OCI-LY1 (cell line): ENCODE measurements around the gene GPR68.

Source experiments
- H2AFZ ChIP-seq: fragments of 200-600 bp; sonication (generic), shearing (Covaris generic); 2 replicates; pipeline ENCODE4 v1.6.0; 2014; ENCODE audit warnings: antibody characterized with exemption, mild to moderate bottlenecking, low read length
- H3F3A ChIP-seq: fragments of 200-600 bp; sonication (generic), shearing (Covaris generic); 2 replicates; pipeline ENCODE4 v1.6.0; 2014; ENCODE audit warnings: mild to moderate bottlenecking, antibody characterized with exemption, low read length, moderate library complexity; ENCODE audit not compliant: insufficient read depth
- H3K27ac ChIP-seq: fragments of 200-600 bp; sonication (generic); 2 replicates; pipeline ENCODE4 v1.5.1; 2014; ENCODE audit warnings: low read length, mixed run types, mild to moderate bottlenecking, low read depth; ENCODE audit not compliant: poor library complexity, severe bottlenecking
- H3K27me3 ChIP-seq: fragments of 200-600 bp; sonication (generic); 2 replicates; pipeline ENCODE4 v1.6.0; 2014; ENCODE audit warnings: antibody characterized with exemption, mild to moderate bottlenecking, low read length, moderate library complexity; ENCODE audit not compliant: insufficient read depth
- H3K36me3 ChIP-seq: fragments of 200-600 bp; sonication (generic); 2 replicates; pipeline ENCODE4 v1.6.1; 2014; ENCODE audit warnings: mild to moderate bottlenecking, antibody characterized with exemption, low read length, moderate library complexity, mixed read lengths; ENCODE audit not compliant: insufficient read depth
- H3K4me1 ChIP-seq: fragments of 200-600 bp; sonication (generic); 2 replicates; pipeline ENCODE4 v1.5.1; 2014; ENCODE audit warnings: mild to moderate bottlenecking, low read length, moderate library complexity; ENCODE audit not compliant: insufficient read depth, severe bottlenecking
- H3K4me2 ChIP-seq: fragments of 200-600 bp; sonication (generic), shearing (Covaris generic); 2 replicates; pipeline ENCODE4 v1.6.1; 2014; ENCODE audit warnings: low read length
- H3K4me3 ChIP-seq: fragments of 200-600 bp; sonication (generic); 2 replicates; pipeline ENCODE4 v1.5.1; 2014; ENCODE audit warnings: low read length, low read depth, mild to moderate bottlenecking, mixed read lengths; ENCODE audit not compliant: poor library complexity, severe bottlenecking
- H3K79me2 ChIP-seq: fragments of 200-600 bp; shearing (Covaris generic); 2 replicates; pipeline ENCODE4 v1.6.1; 2016; ENCODE audit warnings: mixed run types, low read length, mixed read lengths; ENCODE audit not compliant: insufficient read depth
- H3K9ac ChIP-seq: fragments of 200-600 bp; sonication (generic), shearing (Covaris generic); 2 replicates; pipeline ENCODE4 v1.6.1; 2014; ENCODE audit warnings: mild to moderate bottlenecking, low read length, mixed read lengths
- H3K9me2 ChIP-seq: fragments of 200-600 bp; sonication (generic), shearing (Covaris generic); 2 replicates; pipeline ENCODE4 v1.6.1; 2014; ENCODE audit warnings: low read depth, mild to moderate bottlenecking, low read length, mixed read lengths
- H3K9me3 ChIP-seq: fragments of 200-600 bp; shearing (Covaris generic); 2 replicates; pipeline ENCODE4 v1.6.1; 2014; ENCODE audit warnings: low read length, mixed read lengths
- H4K20me1 ChIP-seq: fragments of 200-600 bp; sonication (generic), shearing (Covaris generic); 2 replicates; pipeline ENCODE4 v1.6.0; 2016; ENCODE audit warnings: mild to moderate bottlenecking, low read length; ENCODE audit not compliant: insufficient read depth
- EZH2 ChIP-seq: fragments of 200-600 bp; sonication (generic), shearing (Covaris generic); IDR thresholded peaks from 2 replicates; pipeline ENCODE4 v1.8.0; 2017; ENCODE audit warnings: borderline replicate concordance, mixed run types, mild to moderate bottlenecking, antibody characterized with exemption, low read length, moderate library complexity, mixed read lengths
- TF ChIP-seq, protein P1 (sequence below): fragments of 200-600 bp; sonication (generic), shearing (Covaris generic); IDR thresholded peaks from 2 replicates; pipeline ENCODE4 v1.5.1; 2017; ENCODE audit warnings: mild to moderate bottlenecking, antibody characterized with exemption, low read length, moderate library complexity, mixed read lengths

The GPR68 gene

DNA sequence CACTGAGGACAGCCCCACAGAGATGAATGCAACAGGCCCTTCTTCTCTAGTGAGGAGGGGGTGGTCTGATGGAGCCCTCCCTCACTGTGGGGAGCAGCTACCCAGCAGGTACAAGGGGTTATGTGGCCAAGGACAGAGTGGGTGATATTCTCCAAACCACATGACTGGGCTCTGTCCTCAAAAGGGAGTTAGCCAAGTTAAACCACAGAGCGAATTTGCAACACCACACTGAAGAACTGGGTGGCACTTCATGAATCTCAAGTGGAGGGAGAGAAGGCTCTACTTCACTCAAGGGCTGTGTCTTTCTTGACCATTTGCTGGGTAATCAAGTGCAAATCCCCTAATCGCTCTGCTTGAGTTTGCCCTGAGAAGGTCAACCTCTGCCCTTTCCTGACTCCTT, 12.5 kb downstream of the GPR68 start:
- Histone ChIP-seq H3K4me3 (no peak overlapping the region), H2AFZ (no peak overlapping the region), H4K20me1 (no peaks in the 10 kb centered on the region), H3K27me3 (no peaks in the 10 kb centered on the region), H3K9me3 (no peaks in the 10 kb centered on the region), H3K4me1 (peaks cover 18% of the 10 kb centered on the region), H3K9me2 (no peaks in the 10 kb centered on the region), H3K36me3 (peaks cover 11% of the 10 kb centered on the region), H3F3A (no peaks in the 10 kb centered on the region), H3K4me2 (no peak overlapping the region), H3K79me2 (no peaks in the 10 kb centered on the region), H3K9ac (no peak overlapping the region), H3K27ac (no peak overlapping the region)
- TF ChIP-seq, protein P1, sequence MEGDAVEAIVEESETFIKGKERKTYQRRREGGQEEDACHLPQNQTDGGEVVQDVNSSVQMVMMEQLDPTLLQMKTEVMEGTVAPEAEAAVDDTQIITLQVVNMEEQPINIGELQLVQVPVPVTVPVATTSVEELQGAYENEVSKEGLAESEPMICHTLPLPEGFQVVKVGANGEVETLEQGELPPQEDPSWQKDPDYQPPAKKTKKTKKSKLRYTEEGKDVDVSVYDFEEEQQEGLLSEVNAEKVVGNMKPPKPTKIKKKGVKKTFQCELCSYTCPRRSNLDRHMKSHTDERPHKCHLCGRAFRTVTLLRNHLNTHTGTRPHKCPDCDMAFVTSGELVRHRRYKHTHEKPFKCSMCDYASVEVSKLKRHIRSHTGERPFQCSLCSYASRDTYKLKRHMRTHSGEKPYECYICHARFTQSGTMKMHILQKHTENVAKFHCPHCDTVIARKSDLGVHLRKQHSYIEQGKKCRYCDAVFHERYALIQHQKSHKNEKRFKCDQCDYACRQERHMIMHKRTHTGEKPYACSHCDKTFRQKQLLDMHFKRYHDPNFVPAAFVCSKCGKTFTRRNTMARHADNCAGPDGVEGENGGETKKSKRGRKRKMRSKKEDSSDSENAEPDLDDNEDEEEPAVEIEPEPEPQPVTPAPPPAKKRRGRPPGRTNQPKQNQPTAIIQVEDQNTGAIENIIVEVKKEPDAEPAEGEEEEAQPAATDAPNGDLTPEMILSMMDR: no peak
- no peak for TF ChIP-seq EZH2

DNA sequence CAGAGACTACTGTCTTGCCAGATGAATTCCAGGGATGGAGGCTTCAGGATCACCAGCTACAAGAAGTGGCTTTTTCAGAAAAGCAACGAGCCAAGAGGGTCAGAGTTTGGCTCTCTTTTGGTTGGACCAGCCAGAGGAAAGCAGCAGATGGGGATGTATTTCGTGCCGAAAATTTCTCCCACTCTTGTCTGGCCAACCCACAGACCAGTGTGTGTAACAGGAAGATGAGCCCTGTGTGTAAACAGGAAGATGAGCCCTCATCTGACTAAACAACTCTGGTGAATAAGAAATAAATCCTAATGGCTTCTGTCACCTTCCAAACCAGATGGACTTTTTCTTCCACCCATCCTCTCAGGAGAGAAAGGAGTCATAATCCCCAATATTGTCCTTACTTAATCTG, 13.1 kb downstream of the GPR68 start:
- H3K4me2 ChIP-seq: no peak overlapping the region
- no peak for TF ChIP-seq EZH2
- TF ChIP-seq, protein P1: no peak
- H3K4me1 ChIP-seq: peaks cover 18% of the 10 kb centered on the region
- no peaks in the 10 kb centered on the region for H3K27me3 ChIP-seq
- no peak overlapping the region for H3K9ac ChIP-seq
- H3K36me3 ChIP-seq: peaks cover 11% of the 10 kb centered on the region
- H4K20me1 ChIP-seq: no peaks in the 10 kb centered on the region
- no peaks in the 10 kb centered on the region for H3K79me2 ChIP-seq
- no peak overlapping the region for H2AFZ ChIP-seq
- H3K9me3 ChIP-seq: no peaks in the 10 kb centered on the region
- H3K4me3 ChIP-seq: no peak overlapping the region
- no peaks in the 10 kb centered on the region for H3K9me2 ChIP-seq
- H3K27ac ChIP-seq: no peak overlapping the region
- H3F3A ChIP-seq: no peaks in the 10 kb centered on the region

DNA sequence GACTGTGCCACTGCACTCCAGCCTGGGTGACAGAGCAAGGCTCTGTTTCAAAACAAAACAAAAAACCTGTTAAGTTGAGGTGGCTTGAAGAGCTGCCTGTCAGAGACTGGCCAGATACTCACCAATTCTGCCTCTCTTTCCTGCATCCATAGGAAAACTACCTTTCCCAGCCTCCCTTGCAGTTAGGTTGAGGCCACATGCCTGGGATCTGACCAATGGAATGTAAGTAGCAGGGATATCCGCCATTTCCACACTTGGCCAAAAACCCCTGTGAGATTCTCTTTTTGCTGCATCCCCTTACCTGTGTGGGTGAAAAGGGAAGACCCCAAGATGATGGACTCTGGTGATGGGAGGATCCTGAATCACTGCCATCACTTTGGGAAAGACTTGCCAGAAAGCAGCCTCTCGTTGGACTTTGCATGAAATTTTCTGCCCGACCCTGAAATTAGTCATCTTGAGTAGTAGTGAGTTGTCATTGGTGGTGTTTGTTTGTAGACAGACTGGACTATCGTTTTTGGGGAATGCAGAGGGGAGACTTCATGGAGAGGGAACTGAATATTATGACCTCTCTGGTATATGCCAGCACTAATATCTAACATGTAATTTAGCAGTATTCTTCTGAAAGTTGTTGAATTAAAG, 14.0 kb downstream of the GPR68 start:
- Histone ChIP-seq H4K20me1 (no peaks in the 10 kb centered on the region), H2AFZ (no peak overlapping the region), H3K36me3 (peaks cover 11% of the 10 kb centered on the region), H3K4me2 (no peak overlapping the region), H3F3A (no peaks in the 10 kb centered on the region), H3K9ac (no peak overlapping the region), H3K27ac (no peak overlapping the region), H3K9me2 (no peaks in the 10 kb centered on the region), H3K4me3 (no peak overlapping the region), H3K27me3 (no peaks in the 10 kb centered on the region), H3K9me3 (no peaks in the 10 kb centered on the region), H3K4me1 (peaks cover 18% of the 10 kb centered on the region), H3K79me2 (no peaks in the 10 kb centered on the region)
- TF ChIP-seq EZH2: no peak
- TF ChIP-seq, protein P1: no peak
